HL-60 (cell line): ENCODE data around the gene NOXRED1.

Source experiments
- DNase-seq, 2 experiments: peaks; one replicate each; pipeline ENCODE4 v3.0.0-alpha.2; 2010 to 2020; ENCODE audit warnings: low read depth in 1 of 2, low spot score in 1 of 2
- H3K27ac ChIP-seq: fragments of 250-450 bp; sonication (Bioruptor Pico); replicated peaks from 2 replicates; pipeline ENCODE4 v1.5.1; 2020; ENCODE audit warnings: mild to moderate bottlenecking, moderate library complexity
- H3K27me3 ChIP-seq: fragments of 250-450 bp; sonication (Bioruptor Pico); 2 replicates; pipeline ENCODE4 v1.5.1; 2021; ENCODE audit warnings: mild to moderate bottlenecking, moderate library complexity; ENCODE audit not compliant: insufficient read depth, poor library complexity, severe bottlenecking
- H3K4me3 ChIP-seq: replicated peaks from 2 replicates; pipeline ENCODE4 v1.5.1; 2011; ENCODE audit warnings: mild to moderate bottlenecking, control low read depth, low read length; ENCODE audit not compliant: insufficient read depth
- CTCF ChIP-seq: IDR thresholded peaks from one replicate; pipeline ENCODE4 v1.5.1; 2011; ENCODE audit warnings: low read length, control low read depth, inconsistent platforms; ENCODE audit not compliant: insufficient read depth
- GABPA ChIP-seq: IDR thresholded peaks from 2 replicates; pipeline ENCODE4 v1.6.1; 2012; ENCODE audit warnings: low read depth
- POLR2AphosphoS5 ChIP-seq: IDR thresholded peaks from 2 replicates; pipeline ENCODE4 v1.6.1; 2012; ENCODE audit warnings: low read depth
- REST ChIP-seq: IDR thresholded peaks from 2 replicates; pipeline ENCODE4 v1.6.1; 2012; ENCODE audit warnings: low read depth; ENCODE audit not compliant: insufficient replicate concordance
- SPI1 ChIP-seq: IDR thresholded peaks from 2 replicates; pipeline ENCODE4 v1.6.1; 2012; ENCODE audit warnings: low read depth, mild to moderate bottlenecking, borderline replicate concordance

The NOXRED1 gene

GRCh38 chr14:77438596-77438995 is 15.3 kb upstream of the NOXRED1 start:
- DNase-seq: no peak
- Histone ChIP-seq H3K4me3 (no peak overlapping the region), H3K27ac (no peak overlapping the region), H3K27me3 (no peaks in the 10 kb centered on the region)
- no peak for TF ChIP-seq POLR2AphosphoS5
- TF ChIP-seq REST: no peak
- no peak for TF ChIP-seq CTCF
- TF ChIP-seq GABPA: no peak
- TF ChIP-seq SPI1: no peak

- Histone ChIP-seq H3K4me3 (no peak overlapping the region), H3K27ac (no peak overlapping the region), H3K27me3 (no peaks in the 10 kb centered on the region)
- no peak for DNase-seq
- TF ChIP-seq GABPA (no peak), CTCF (no peak), SPI1 (no peak), POLR2AphosphoS5 (no peak), REST (no peak)
Measured at GRCh38 chr14:77436042-77436441, 12.7 kb upstream of the NOXRED1 start.

GRCh38 chr14:77426396-77426795 is 3.1 kb upstream of the NOXRED1 start:
- no peaks in the 10 kb centered on the region for H3K27me3 ChIP-seq
- no peak overlapping the region for H3K27ac ChIP-seq
- DNase-seq: no peak
- H3K4me3 ChIP-seq: no peak overlapping the region
- no peak for TF ChIP-seq GABPA
- no peak for TF ChIP-seq SPI1
- no peak for TF ChIP-seq REST
- TF ChIP-seq POLR2AphosphoS5: no peak
- TF ChIP-seq CTCF: no peak
